GM23338 (cell line): ENCODE measurements around the gene DIP2C. TPM values are rescaled to one million over a fixed set of nuclear protein-coding genes. Genes with fewer than 3 reads are reported as not detected.

Experiments used
- ATAC-seq: fragments of 200-7000 bp; cut with Tn5 transposase; 3 replicates; pipeline ENCODE4 v1.9.1; 2020
- DNase-seq: peaks from one replicate; pipeline ENCODE4 v3.0.0-alpha.2; 2015; ENCODE audit warnings: low spot score
- H2AFZ ChIP-seq: fragments of 200-600 bp; sonication (generic); 2 replicates; pipeline ENCODE4 v1.8.0; 2016; ENCODE audit warnings: antibody characterized with exemption, mild to moderate bottlenecking, moderate library complexity
- H3F3A ChIP-seq: fragments of 200-600 bp; sonication (generic); replicated peaks from 2 replicates; pipeline ENCODE4 v1.8.0; 2017; ENCODE audit warnings: antibody characterized with exemption, mixed run types, low read depth
- H3K27ac ChIP-seq: fragments of 200-600 bp; sonication (generic); 2 replicates; pipeline ENCODE4 v1.6.1; 2016; ENCODE audit warnings: low read depth
- H3K27me3 ChIP-seq: fragments of 200-600 bp; sonication (generic); 2 replicates; pipeline ENCODE4 v1.8.0; 2016; ENCODE audit warnings: mild to moderate bottlenecking, mixed run types, moderate library complexity; ENCODE audit not compliant: insufficient read depth
- H3K36me3 ChIP-seq: fragments of 200-600 bp; sonication (generic); 2 replicates; pipeline ENCODE4 v1.8.0; 2016; ENCODE audit warnings: mild to moderate bottlenecking; ENCODE audit not compliant: insufficient read depth
- H3K4me1 ChIP-seq: fragments of 200-600 bp; sonication (generic); 2 replicates; pipeline ENCODE4 v1.8.0; 2016; ENCODE audit warnings: mild to moderate bottlenecking, moderate library complexity; ENCODE audit not compliant: insufficient read depth
- H3K4me2 ChIP-seq: fragments of 200-600 bp; sonication (generic); 2 replicates; pipeline ENCODE4 v1.7.1; 2017; ENCODE audit warnings: mixed run types
- H3K4me3 ChIP-seq: fragments of 200-600 bp; sonication (generic); 2 replicates; pipeline ENCODE4 v1.6.1; 2016; ENCODE audit warnings: mixed run types
- H3K79me2 ChIP-seq: fragments of 200-600 bp; sonication (generic); replicated peaks from 2 replicates; pipeline ENCODE4 v1.8.0; 2017; ENCODE audit warnings: mild to moderate bottlenecking; ENCODE audit not compliant: insufficient read depth
- H3K9me2 ChIP-seq: fragments of 200-600 bp; sonication (generic); 2 replicates; pipeline ENCODE4 v1.8.0; 2017; ENCODE audit not compliant: insufficient read depth
- H4K20me1 ChIP-seq: fragments of 200-600 bp; sonication (generic); replicated peaks from 2 replicates; pipeline ENCODE4 v1.8.0; 2017; ENCODE audit warnings: mild to moderate bottlenecking; ENCODE audit not compliant: insufficient read depth
- H3K27ac Mint-ChIP-seq: 2 replicates; pipeline ENCODE4 v1.8.0; 2020; ENCODE audit warnings: inconsistent platforms, mild to moderate bottlenecking, moderate library complexity, mixed read lengths
- H3K27me3 Mint-ChIP-seq: 3 replicates; pipeline ENCODE4 v1.8.0; 2022; ENCODE audit warnings: low read depth, mild to moderate bottlenecking, moderate library complexity, mixed read lengths, inconsistent platforms; ENCODE audit not compliant: insufficient read depth, poor library complexity
- H3K36me3 Mint-ChIP-seq: 3 replicates; pipeline ENCODE4 v1.8.0; 2021; ENCODE audit warnings: low read depth, mild to moderate bottlenecking, inconsistent platforms, moderate library complexity, mixed read lengths
- H3K4me1 Mint-ChIP-seq: 3 replicates; pipeline ENCODE4 v1.8.0; 2020; ENCODE audit warnings: mild to moderate bottlenecking, inconsistent platforms, mixed read lengths
- H3K4me3 Mint-ChIP-seq: 3 replicates; pipeline ENCODE4 v1.8.0; 2021; ENCODE audit warnings: moderate library complexity, mild to moderate bottlenecking, inconsistent platforms, mixed read lengths
- H3K9me3 Mint-ChIP-seq: 3 replicates; pipeline ENCODE4 v1.8.0; 2020; ENCODE audit warnings: moderate library complexity, mild to moderate bottlenecking, inconsistent platforms, mixed read lengths
- CREB1 ChIP-seq: fragments of 250-450 bp; sonication (Bioruptor Pico); IDR thresholded peaks from 2 replicates; pipeline ENCODE4 v1.5.0; 2020; ENCODE audit warnings: low read depth, mild to moderate bottlenecking, moderate library complexity
- CTCF ChIP-seq, 2 experiments: fragments of 200-600 bp in 1 of 2; sonication (generic) in 1 of 2; conservative IDR thresholded peaks; 2 replicates each; pipeline versions ENCODE4 v1.5.1 to v1.6.1; 2016 to 2017; ENCODE audit warnings: antibody characterized with exemption in 2 of 2, low read depth in 2 of 2, mild to moderate bottlenecking in 2 of 2, moderate library complexity in 1 of 2
- ETS1 ChIP-seq: IDR thresholded peaks from 2 replicates; pipeline ENCODE4 v1.6.1; 2016; ENCODE audit warnings: antibody characterized with exemption
- EZH2phosphoT487 ChIP-seq: fragments of 200-600 bp; sonication (generic); IDR thresholded peaks from one replicate; pipeline ENCODE4 v1.8.1; 2018; ENCODE audit warnings: antibody characterized with exemption; ENCODE audit not compliant: unreplicated experiment
- NANOG ChIP-seq: IDR thresholded peaks from 2 replicates; pipeline ENCODE4 v1.6.1; 2016; ENCODE audit warnings: antibody characterized with exemption, borderline replicate concordance
- STAT1 ChIP-seq: IDR thresholded peaks from one replicate; pipeline ENCODE4 v1.6.1; 2016; ENCODE audit warnings: antibody characterized with exemption; ENCODE audit not compliant: unreplicated experiment
- ZNF114 ChIP-seq: fragments of 250-450 bp; sonication (Bioruptor Pico); IDR thresholded peaks from 2 replicates; pipeline ENCODE4 v1.5.0; 2020; ENCODE audit warnings: mild to moderate bottlenecking, moderate library complexity
- ZNF331 ChIP-seq: fragments of 250-450 bp; sonication (Bioruptor Pico); IDR thresholded peaks from 2 replicates; pipeline ENCODE4 v1.5.0; 2020; ENCODE audit warnings: low read depth, mild to moderate bottlenecking, moderate library complexity
- polyA plus RNA-seq: library from polyadenylated mRNA; unstranded; fragments of >200 nt; fragmentation: Nextera tagmentation; extraction: Ambion mirVana; gene quantifications from 2 replicates; pipeline ENCODE4 v1.2.1, GENCODE V29; 2016
- total RNA-seq: library from RNA; depleted of rRNA; stranded (reverse); fragments of >200 nt; shearing (Covaris generic); gene quantifications from 2 replicates; pipeline ENCODE4 v1.2.3, GENCODE V29; 2014
- TF ChIP-seq, protein P1 (sequence below): IDR thresholded peaks from one replicate; pipeline ENCODE4 v1.6.1; 2018; ENCODE audit warnings: antibody characterized with exemption; ENCODE audit not compliant: unreplicated experiment

The DIP2C gene
- total and polyA plus RNA-seq, 2 experiments from 2014 or later = 5.1 to 7.7 TPM

GRCh38 chr10:298033-298432 lies 391.4 kb downstream of the DIP2C start (continued):
- TF ChIP-seq, protein P1, sequence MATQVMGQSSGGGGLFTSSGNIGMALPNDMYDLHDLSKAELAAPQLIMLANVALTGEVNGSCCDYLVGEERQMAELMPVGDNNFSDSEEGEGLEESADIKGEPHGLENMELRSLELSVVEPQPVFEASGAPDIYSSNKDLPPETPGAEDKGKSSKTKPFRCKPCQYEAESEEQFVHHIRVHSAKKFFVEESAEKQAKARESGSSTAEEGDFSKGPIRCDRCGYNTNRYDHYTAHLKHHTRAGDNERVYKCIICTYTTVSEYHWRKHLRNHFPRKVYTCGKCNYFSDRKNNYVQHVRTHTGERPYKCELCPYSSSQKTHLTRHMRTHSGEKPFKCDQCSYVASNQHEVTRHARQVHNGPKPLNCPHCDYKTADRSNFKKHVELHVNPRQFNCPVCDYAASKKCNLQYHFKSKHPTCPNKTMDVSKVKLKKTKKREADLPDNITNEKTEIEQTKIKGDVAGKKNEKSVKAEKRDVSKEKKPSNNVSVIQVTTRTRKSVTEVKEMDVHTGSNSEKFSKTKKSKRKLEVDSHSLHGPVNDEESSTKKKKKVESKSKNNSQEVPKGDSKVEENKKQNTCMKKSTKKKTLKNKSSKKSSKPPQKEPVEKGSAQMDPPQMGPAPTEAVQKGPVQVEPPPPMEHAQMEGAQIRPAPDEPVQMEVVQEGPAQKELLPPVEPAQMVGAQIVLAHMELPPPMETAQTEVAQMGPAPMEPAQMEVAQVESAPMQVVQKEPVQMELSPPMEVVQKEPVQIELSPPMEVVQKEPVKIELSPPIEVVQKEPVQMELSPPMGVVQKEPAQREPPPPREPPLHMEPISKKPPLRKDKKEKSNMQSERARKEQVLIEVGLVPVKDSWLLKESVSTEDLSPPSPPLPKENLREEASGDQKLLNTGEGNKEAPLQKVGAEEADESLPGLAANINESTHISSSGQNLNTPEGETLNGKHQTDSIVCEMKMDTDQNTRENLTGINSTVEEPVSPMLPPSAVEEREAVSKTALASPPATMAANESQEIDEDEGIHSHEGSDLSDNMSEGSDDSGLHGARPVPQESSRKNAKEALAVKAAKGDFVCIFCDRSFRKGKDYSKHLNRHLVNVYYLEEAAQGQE = no peak
- TF ChIP-seq NANOG (no peak), CREB1 (CRISPR knock-in tag) (no peak), STAT1 (no peak)

DNA sequence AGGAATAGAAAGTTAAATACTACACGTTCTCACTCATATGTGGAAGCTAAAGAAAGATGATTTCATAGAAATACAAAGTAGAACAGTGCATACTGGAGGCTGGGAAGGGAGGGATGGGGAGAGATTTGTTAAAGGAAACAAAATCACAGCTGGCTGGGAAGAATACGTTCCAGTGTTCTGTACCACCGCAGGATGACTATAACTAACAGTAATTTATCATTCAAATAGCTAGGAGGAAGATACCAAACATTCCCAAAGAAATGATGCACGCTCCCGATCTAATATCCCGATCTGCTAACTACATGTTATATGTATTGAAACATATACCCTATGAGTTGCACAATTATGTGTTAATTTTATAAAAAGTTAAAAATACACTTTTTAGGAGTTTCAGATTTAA lies 391.9 kb downstream of the DIP2C start:
- Histone ChIP-seq H3K9me2 (no peaks in the 10 kb centered on the region), H3K4me2 (no peak overlapping the region), H2AFZ (no peak overlapping the region), H3K4me3 (no peak overlapping the region), H3K4me1 (no peaks in the 10 kb centered on the region), H3K36me3 (no peaks in the 10 kb centered on the region), H3K27me3 (no peaks in the 10 kb centered on the region), H3F3A (no peaks in the 10 kb centered on the region), H3K27ac (no peak overlapping the region), H4K20me1 (no peaks in the 10 kb centered on the region), H3K79me2 (no peaks in the 10 kb centered on the region)
- Mint-ChIP-seq H3K4me1 (no peaks in the 10 kb centered on the region; the same call in 2 of the 3 replicates), H3K36me3 (peaks cover 3% of the 10 kb centered on the region; the same call in 1 of the 3 replicates), H3K27me3 (peaks cover 1% of the 10 kb centered on the region), H3K27ac (no peak overlapping the region), H3K4me3 (no peak overlapping the region), H3K9me3 (no peaks in the 10 kb centered on the region)
- DNase-seq (no peak), ATAC-seq (no peak)
- no peak for TF ChIP-seq CTCF (conservative IDR thresholded peaks at IDR 0.05; ENCODE audit: low read depth in 2 of 2)
- no peak for TF ChIP-seq ZNF114

DNA sequence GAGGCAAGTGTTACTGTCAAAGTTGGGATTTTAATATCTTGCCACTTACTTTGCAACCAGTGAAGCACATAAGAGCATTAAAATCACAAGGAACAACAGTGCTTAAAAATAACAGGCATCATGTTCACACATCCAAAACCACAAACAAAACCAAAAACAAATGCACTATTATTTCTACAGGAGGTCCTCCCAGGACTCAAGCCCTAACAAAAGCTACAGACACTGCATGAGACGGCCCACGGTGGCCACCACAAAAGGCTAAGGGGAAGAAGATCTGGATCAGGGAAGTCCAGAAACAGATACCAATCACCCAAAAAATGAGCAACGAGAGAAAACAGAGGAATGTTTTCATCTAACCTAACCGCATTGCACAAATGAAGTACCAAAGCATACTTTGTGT lies 395.8 kb downstream of the DIP2C start:
- Histone ChIP-seq H3K79me2 (no peaks in the 10 kb centered on the region), H4K20me1 (no peaks in the 10 kb centered on the region), H2AFZ (no peak overlapping the region), H3F3A (no peaks in the 10 kb centered on the region), H3K27me3 (no peaks in the 10 kb centered on the region), H3K4me2 (no peak overlapping the region), H3K4me3 (no peak overlapping the region), H3K36me3 (no peaks in the 10 kb centered on the region), H3K27ac (no peak overlapping the region), H3K9me2 (no peaks in the 10 kb centered on the region), H3K4me1 (no peaks in the 10 kb centered on the region)
- Mint-ChIP-seq H3K9me3 (no peaks in the 10 kb centered on the region), H3K4me1 (no peaks in the 10 kb centered on the region; the same call in 2 of the 3 replicates), H3K4me3 (no peak overlapping the region), H3K27ac (no peak overlapping the region), H3K27me3 (peaks cover 11% of the 10 kb centered on the region), H3K36me3 (no peaks in the 10 kb centered on the region)
- TF ChIP-seq EZH2phosphoT487 (no peak), CTCF (conservative IDR thresholded peaks at IDR 0.05; ENCODE audit: low read depth in 2 of 2) (no peak), CREB1 (CRISPR knock-in tag) (no peak), ZNF331 (CRISPR knock-in tag) (no peak), ZNF114 (no peak), ETS1 (no peak)
- TF ChIP-seq, protein P1 = no peak
- no peak for DNase-seq
- ATAC-seq = no peak
